K562 (cell line): ENCODE results near the gene HMGCL. TPM values are rescaled to one million over a fixed set of nuclear protein-coding genes. Genes with fewer than 3 reads are reported as not detected.

ENCODE experiments used
- ARID1B ChIP-seq: fragments of 450-650 bp; IDR thresholded peaks from 2 replicates; pipeline ENCODE4 v1.6.1; 2016; ENCODE audit warnings: antibody characterized with exemption, mild to moderate bottlenecking, inconsistent platforms
- CEBPG ChIP-seq, 3 experiments: fragments of 200-800 bp in 1 of 3; sonication (Bioruptor generic) in 1 of 3; sonication (generic) in 1 of 3; formaldehyde crosslinking in 1 of 3; IDR thresholded peaks in 2 of 3; conservative IDR thresholded peaks in 1 of 3; 2 replicates each; pipeline versions ENCODE4 v1.6.1 to v1.8.0; 2016 to 2022; ENCODE audit warnings: missing compliant biosample characterization in 2 of 3, missing genetic modification characterization in 2 of 3, mild to moderate bottlenecking in 1 of 3, missing genetic modification reagents in 1 of 3
- CHD4 ChIP-seq: fragments of 200-600 bp; sonication (generic); IDR thresholded peaks from 3 replicates; pipeline ENCODE4 v1.6.1; 2012; ENCODE audit warnings: low read depth, mild to moderate bottlenecking, mixed read lengths, low read length, inconsistent platforms; ENCODE audit not compliant: insufficient read depth, insufficient replicate concordance, poor library complexity, severe bottlenecking
- HES1 ChIP-seq: fragments of 450-650 bp; IDR thresholded peaks from 2 replicates; pipeline ENCODE4 v1.6.1; 2016; ENCODE audit warnings: low read depth, mild to moderate bottlenecking, moderate library complexity
- IFI16 ChIP-seq: fragments of 250-450 bp; sonication (Bioruptor Pico); IDR thresholded peaks from 2 replicates; pipeline ENCODE4 v2.1.2; 2022; ENCODE audit warnings: mild to moderate bottlenecking, inconsistent platforms
- NEUROD1 ChIP-seq: fragments of 150-350 bp; IDR thresholded peaks from 2 replicates; pipeline ENCODE4 v1.6.1; 2014; ENCODE audit warnings: borderline replicate concordance, low read length, low read depth; ENCODE audit not compliant: partially characterized antibody
- POU5F1 ChIP-seq: fragments of 150-350 bp; IDR thresholded peaks from 2 replicates; pipeline ENCODE4 v1.6.1; 2014; ENCODE audit warnings: borderline replicate concordance, low read length, low read depth, mild to moderate bottlenecking; ENCODE audit not compliant: partially characterized antibody
- RCOR1 ChIP-seq, 2 experiments: IDR thresholded peaks; 2 replicates each; pipeline ENCODE4 v1.6.1; 2012; ENCODE audit warnings: low read depth in 2 of 2, low read length in 2 of 2, borderline replicate concordance in 1 of 2, improper control_type of control experiment in 1 of 2
- RNF2 ChIP-seq: sonication (generic); IDR thresholded peaks from 2 replicates; pipeline ENCODE4 v1.6.1; 2016
- RREB1 ChIP-seq: fragments of 250-450 bp; sonication (Bioruptor Pico); IDR thresholded peaks from 2 replicates; pipeline ENCODE4 v1.4.0; 2020
- SMARCC2 ChIP-seq: fragments of 450-650 bp; IDR thresholded peaks from 2 replicates; pipeline ENCODE4 v1.6.1; 2017; ENCODE audit warnings: antibody characterized with exemption, moderate library complexity, mild to moderate bottlenecking, low read depth
- SRF ChIP-seq, 2 experiments: fragments of 250-450, 450-650 bp in 1 of 2; sonication (Bioruptor Pico) in 1 of 2; sonication (generic) in 1 of 2; formaldehyde crosslinking; IDR thresholded peaks; 2 replicates each; pipeline versions ENCODE4 v1.5.0 to v1.5.1; 2020 to 2022; ENCODE audit warnings: mild to moderate bottlenecking in 1 of 2, missing genetic modification reagents in 1 of 2
- TCF7 ChIP-seq: sonication (generic); IDR thresholded peaks from 2 replicates; pipeline ENCODE4 v1.6.1; 2016; ENCODE audit warnings: antibody characterized with exemption, borderline replicate concordance
- THAP12 ChIP-seq: fragments of 250-450 bp; sonication (Bioruptor Pico); IDR thresholded peaks from 2 replicates; pipeline ENCODE4 v1.9.0; 2021; ENCODE audit warnings: mild to moderate bottlenecking, inconsistent platforms
- XRCC3 ChIP-seq: fragments of 450-650 bp; IDR thresholded peaks from 2 replicates; pipeline ENCODE4 v1.6.1; 2017; ENCODE audit warnings: mild to moderate bottlenecking, moderate library complexity
- ZKSCAN1 ChIP-seq: fragments of 150-350 bp; IDR thresholded peaks from 2 replicates; pipeline ENCODE4 v1.6.1; 2016; ENCODE audit warnings: low read depth, low read length
- ZNF431 ChIP-seq: sonication (generic); formaldehyde crosslinking; IDR thresholded peaks from 2 replicates; pipeline ENCODE4 v1.8.0; 2022; ENCODE audit warnings: mild to moderate bottlenecking, missing genetic modification reagents
- ZNF778 ChIP-seq: fragments of 450-650 bp; formaldehyde crosslinking; IDR thresholded peaks from 2 replicates; pipeline ENCODE4 v1.4.0; 2020; ENCODE audit warnings: mild to moderate bottlenecking, moderate library complexity
- polyA plus RNA-seq, 8 experiments: library from polyadenylated mRNA; depleted of rRNA in 4 of 8; stranded (reverse) in 5 of 8; unstranded in 3 of 8; fragments of >200 nt; fragmentation: Nextera tagmentation in 2 of 8; fragmentation: Illumina TruSeq in 1 of 8; extraction: Ambion mirVana in 2 of 8; extraction: Trizol in 1 of 8; gene quantifications; 2 replicates each; pipeline versions ENCODE4 v1.2.1 to v1.2.3, GENCODE V29; 2011 to 2014; ENCODE audit warnings: inconsistent platforms in 1 of 8, missing spikeins in 1 of 8
- total RNA-seq, 7 experiments: library from RNA; depleted of rRNA in 6 of 7; stranded (reverse); fragments of >200 nt in 6 of 7; fragmentation: Illumina TruSeq in 2 of 7; extraction: Trizol in 2 of 7; gene quantifications; 2 replicates each; pipeline versions ENCODE4 v1.2.1 to v1.2.3, GENCODE V29; 2011 to 2021; ENCODE audit warnings: low replicate concordance in 1 of 7

The HMGCL gene
- total and polyA plus RNA-seq, 9 of the 15 experiments (the other 6 are each of a cell fraction or from before 2014, with no cell fraction given): 18.0 to 82.2 (median 24.2) TPM

- TF ChIP-seq POU5F1: no peak
- peak; percentile 71 for TF ChIP-seq ZNF431
- TF ChIP-seq SMARCC2: no peak
- TF ChIP-seq RNF2: no peak; the same call in none of the 2 replicates
- no peak for TF ChIP-seq TCF7
- TF ChIP-seq NEUROD1: no peak
- 0 out of 4 replicates have a peak, but pooled peaks of 1 of the 2 experiments have one; percentile 30 for TF ChIP-seq RCOR1 (IDR thresholded peaks at IDR 0.05; ENCODE audit: borderline replicate concordance in 1 of 2, low read depth in 2 of 2, low read length in 2 of 2)
- TF ChIP-seq XRCC3: no peak
- TF ChIP-seq ZNF778: no peak
- TF ChIP-seq RREB1 (CRISPR knock-in tag): peak; percentile 77; the same call in 1 of the 2 replicates
- TF ChIP-seq SRF (CRISPR knock-in tag; IDR thresholded peaks at IDR 0.05): no peak; a peak in 1 of 4 replicates
- no peak for TF ChIP-seq ARID1B
- TF ChIP-seq ZKSCAN1: no peak
- TF ChIP-seq THAP12 (CRISPR knock-in tag): peak; percentile 54; the same call in 1 of the 2 replicates
- no peak for TF ChIP-seq HES1
- TF ChIP-seq IFI16 (CRISPR knock-in tag): no peak
- no peak for TF ChIP-seq CHD4
- no peak for TF ChIP-seq CEBPG (CRISPR knock-in tag; IDR thresholded peaks at IDR 0.05)
- TF ChIP-seq CEBPG (tag; conservative IDR thresholded peaks at IDR 0.05 in 1 of 2, IDR thresholded peaks at IDR 0.05 in 1 of 2): no peak
These were observed 42.8 kb upstream of the HMGCL start, which contains the start of gene FUCA1 (continued) for GRCh38 chr1:23867895-23868556.
